ENCODE data around the gene JAK2.
"Not testable (repeated sequence)": the region's sequence is repeated elsewhere in the genome, so short reads cannot be mapped to it uniquely, and the experiment has no call there.

Gene JAK2

GRCh38 chr9:5095795-5096194, 110.7 kb downstream of the JAK2 start:
- peaks cover 0 to 6% (median 2%) of the 10 kb centered on the region in 11 experiments; a peak in 13 of 22 replicates for H3K9me3 ChIP-seq (replicated peaks in 1 of 11)
- H3K4me3 ChIP-seq: no peak overlapping the region
- no peaks in the 10 kb centered on the region for H4K20me1 ChIP-seq
- H3K4me1 ChIP-seq: no peaks in the 10 kb centered on the region
- H3K4me2 ChIP-seq: no peak overlapping the region
- no peak for TF ChIP-seq Cebpa-rat (IDR thresholded peaks at IDR 0.05)
- H3K9ac ChIP-seq: no peak overlapping the region
- H3K27me3 ChIP-seq: no peaks in the 10 kb centered on the region
- H3K36me3 ChIP-seq: peaks cover 0 to 3% (median 0%) of the 10 kb centered on the region in 11 experiments; a peak in 13 of 22 replicates
- no peak overlapping the region for H3K27ac ChIP-seq

GRCh38 chr9:5099466-5099865, 114.4 kb downstream of the JAK2 start:
- Histone ChIP-seq H3K4me2 (no peak overlapping the region), H3K9ac (no peak overlapping the region), H3K27ac (no peak overlapping the region), H3K9me3 (replicated peaks in 1 of 11) (peaks cover 0 to 40% (median 11%) of the 10 kb centered on the region in 11 experiments; a peak in 15 of 22 replicates), H3K36me3 (peaks cover 0 to 12% (median 0%) of the 10 kb centered on the region in 11 experiments; a peak in 17 of 22 replicates), H3K4me1 (no peaks in the 10 kb centered on the region), H3K27me3 (no peaks in the 10 kb centered on the region), H4K20me1 (no peaks in the 10 kb centered on the region), H3K4me3 (no peak overlapping the region)
- no peak for TF ChIP-seq Cebpa-rat (IDR thresholded peaks at IDR 0.05)

- not testable (repeated sequence) for H3K4me2 ChIP-seq, H3K4me1 ChIP-seq, H3K9ac ChIP-seq, H3K27ac ChIP-seq, H3K27me3 ChIP-seq, H4K20me1 ChIP-seq, H3K4me3 ChIP-seq
- peaks cover 13 to 56% (median 23%) of the 10 kb centered on the region in 11 experiments; a peak in 18 of 22 replicates for H3K9me3 ChIP-seq (replicated peaks in 1 of 11)
- H3K36me3 ChIP-seq: peaks cover 0 to 18% (median 0%) of the 10 kb centered on the region in 11 experiments; a peak in 17 of 22 replicates
Observed at GRCh38 chr9:5101127-5101526, 116.1 kb downstream of the JAK2 start.

GRCh38 chr9:5106517-5106916, 121.4 kb downstream of the JAK2 start:
- H3K9ac ChIP-seq, H3K4me1 ChIP-seq, H4K20me1 ChIP-seq, H3K4me3 ChIP-seq, H3K27me3 ChIP-seq, H3K4me2 ChIP-seq, H3K27ac ChIP-seq: not testable (repeated sequence)
- H3K9me3 ChIP-seq (replicated peaks in 1 of 11): peaks cover 17 to 49% (median 31%) of the 10 kb centered on the region in 11 experiments
- peaks cover 0 to 30% (median 9%) of the 10 kb centered on the region in 11 experiments; a peak in 18 of 22 replicates for H3K36me3 ChIP-seq

- H4K20me1 ChIP-seq: peaks cover 0 to 14% (median 0%) of the 10 kb centered on the region in 11 experiments; a peak in 1 of 22 replicates
- H3K9ac ChIP-seq: no peak overlapping the region
- H3K27me3 ChIP-seq: no peaks in the 10 kb centered on the region
- H3K4me3 ChIP-seq: no peak overlapping the region
- no peak for TF ChIP-seq Cebpa-rat (IDR thresholded peaks at IDR 0.05)
- no peak overlapping the region for H3K4me2 ChIP-seq
- no peak overlapping the region for H3K27ac ChIP-seq
- peaks cover 6 to 50% (median 28%) of the 10 kb centered on the region in 11 experiments for H3K9me3 ChIP-seq (replicated peaks in 1 of 11)
- peaks cover 0 to 46% (median 14%) of the 10 kb centered on the region in 11 experiments; a peak in 20 of 22 replicates for H3K36me3 ChIP-seq
- no peaks in the 10 kb centered on the region for H3K4me1 ChIP-seq
Observed at GRCh38 chr9:5110867-5111681, 126.0 kb downstream of the JAK2 start.

GRCh38 chr9:5111696-5112095, 126.6 kb downstream of the JAK2 start:
- peaks cover 0 to 50% (median 14%) of the 10 kb centered on the region in 11 experiments; a peak in 20 of 22 replicates for H3K36me3 ChIP-seq
- peaks cover under 1 to 43% (median 22%) of the 10 kb centered on the region in 11 experiments for H3K9me3 ChIP-seq (replicated peaks in 1 of 11)
- no peaks in the 10 kb centered on the region for H3K27me3 ChIP-seq
- H3K4me3 ChIP-seq: no peak overlapping the region
- H3K4me1 ChIP-seq: no peaks in the 10 kb centered on the region
- no peak overlapping the region for H3K4me2 ChIP-seq
- H4K20me1 ChIP-seq: peaks cover 0 to 16% (median 0%) of the 10 kb centered on the region in 11 experiments; a peak in 2 of 22 replicates
- no peak for TF ChIP-seq Cebpa-rat (IDR thresholded peaks at IDR 0.05)
- no peak overlapping the region for H3K9ac ChIP-seq
- no peak overlapping the region for H3K27ac ChIP-seq

GRCh38 chr9:5112109-5112592, 127.1 kb downstream of the JAK2 start:
- no peak overlapping the region for H3K4me2 ChIP-seq
- no peak overlapping the region for H3K27ac ChIP-seq
- peaks cover 0 to 20% (median 0%) of the 10 kb centered on the region in 11 experiments; a peak in 2 of 22 replicates for H4K20me1 ChIP-seq
- peaks cover 0 to 54% (median 15%) of the 10 kb centered on the region in 11 experiments; a peak in 20 of 22 replicates for H3K36me3 ChIP-seq
- TF ChIP-seq Cebpa-rat (IDR thresholded peaks at IDR 0.05): no peak
- peaks cover 0 to 42% (median 20%) of the 10 kb centered on the region in 11 experiments for H3K9me3 ChIP-seq (replicated peaks in 1 of 11)
- 0 out of 20 replicates have a peak overlapping the region, but pooled peaks of 1 of the 10 experiments have one; percentile 3 for H3K4me3 ChIP-seq
- H3K9ac ChIP-seq: no peak overlapping the region
- H3K4me1 ChIP-seq: no peaks in the 10 kb centered on the region
- H3K27me3 ChIP-seq: no peaks in the 10 kb centered on the region

- Histone ChIP-seq H3K9ac (no peak overlapping the region), H3K27me3 (no peaks in the 10 kb centered on the region), H3K4me2 (no peak overlapping the region), H3K27ac (no peak overlapping the region), H3K36me3 (peaks cover 0 to 56% (median 16%) of the 10 kb centered on the region in 11 experiments; a peak in 19 of 22 replicates), H3K9me3 (replicated peaks in 1 of 11) (peaks cover 0 to 42% (median 20%) of the 10 kb centered on the region in 11 experiments), H3K4me1 (no peaks in the 10 kb centered on the region), H4K20me1 (peaks cover 0 to 21% (median 0%) of the 10 kb centered on the region in 11 experiments; a peak in 2 of 22 replicates), H3K4me3 (no peak overlapping the region)
- TF ChIP-seq Cebpa-rat (IDR thresholded peaks at IDR 0.05): no peak
Observed at GRCh38 chr9:5112646-5113045, 127.6 kb downstream of the JAK2 start.

GRCh38 chr9:5113523-5113922, 128.5 kb downstream of the JAK2 start:
- H3K4me1 ChIP-seq: no peaks in the 10 kb centered on the region
- peaks cover 0 to 21% (median 0%) of the 10 kb centered on the region in 11 experiments; a peak in 2 of 22 replicates for H4K20me1 ChIP-seq
- peaks cover 0 to 56% (median 16%) of the 10 kb centered on the region in 11 experiments; a peak in 19 of 22 replicates for H3K36me3 ChIP-seq
- H3K4me3 ChIP-seq: no peak overlapping the region
- no peak overlapping the region for H3K27ac ChIP-seq
- H3K9ac ChIP-seq: no peak overlapping the region
- no peak overlapping the region for H3K4me2 ChIP-seq
- no peak for TF ChIP-seq Cebpa-rat (IDR thresholded peaks at IDR 0.05)
- H3K9me3 ChIP-seq (replicated peaks in 1 of 11): peaks cover 0 to 42% (median 20%) of the 10 kb centered on the region in 11 experiments
- H3K27me3 ChIP-seq: no peaks in the 10 kb centered on the region

Data from BLaER1 treated with 17β-estradiol and CSF1 and Interleukin-3, amounts not matched to agents 10 nM and 100 nM (cell line).